Measurements from ENCODE around the gene HDLBP.
"Not testable (repeated sequence)": the region's sequence is repeated elsewhere in the genome, so short reads cannot be mapped to it uniquely, and the experiment has no call there.

Gene HDLBP

GRCh38 chr2:241302759-241303651 lies 12.5 kb downstream of the HDLBP start:
- DNase-seq, result no peak

- DNase-seq, result no peak
These were observed 13.4 kb downstream of the HDLBP start for GRCh38 chr2:241302083-241302482.

- no peak for DNase-seq
These were observed 15.5 kb downstream of the HDLBP start for GRCh38 chr2:241300000-241300399.

GRCh38 chr2:241298673-241299072 lies 16.8 kb downstream of the HDLBP start:
- DNase-seq, result no peak

GRCh38 chr2:241296767-241297166 lies 18.7 kb downstream of the HDLBP start:
- DNase-seq, result no peak

GRCh38 chr2:241295326-241296095 lies 20.0 kb downstream of the HDLBP start:
- no peak for DNase-seq

GRCh38 chr2:241293378-241293797 lies 22.1 kb downstream of the HDLBP start:
- DNase-seq, result not testable (repeated sequence)

- no peak for DNase-seq
These were observed 23.5 kb downstream of the HDLBP start for GRCh38 chr2:241291977-241292376.

- no peak for DNase-seq
These were observed 24.3 kb downstream of the HDLBP start for GRCh38 chr2:241291153-241291552.

- no peak for DNase-seq
These were observed 25.9 kb downstream of the HDLBP start for GRCh38 chr2:241289597-241289996.

GRCh38 chr2:241289053-241289452 lies 26.4 kb downstream of the HDLBP start:
- DNase-seq, result no peak

GRCh38 chr2:241288324-241288888 lies 27.1 kb downstream of the HDLBP start:
- DNase-seq, result no peak

GRCh38 chr2:241286348-241287090 lies 29.0 kb downstream of the HDLBP start:
- no peak for DNase-seq

GRCh38 chr2:241285596-241285995 lies 29.9 kb downstream of the HDLBP start:
- no peak for DNase-seq

- DNase-seq, result no peak
These were observed 32.9 kb downstream of the HDLBP start for GRCh38 chr2:241282555-241282954.

GRCh38 chr2:241280291-241280690 lies 35.2 kb downstream of the HDLBP start:
- no peak for DNase-seq

- DNase-seq, result no peak
These were observed 35.6 kb downstream of the HDLBP start for GRCh38 chr2:241279828-241280227.

GRCh38 chr2:241279413-241279812 lies 36.1 kb downstream of the HDLBP start:
- no peak for DNase-seq

- DNase-seq, result not testable (repeated sequence)
These were observed 37.2 kb downstream of the HDLBP start for GRCh38 chr2:241278306-241278705.

- no peak for DNase-seq
These were observed 39.6 kb downstream of the HDLBP start for GRCh38 chr2:241275910-241276309.

GRCh38 chr2:241275504-241275903 lies 40.0 kb downstream of the HDLBP start:
- DNase-seq, result no peak

- no peak for DNase-seq
These were observed 41.3 kb downstream of the HDLBP start for GRCh38 chr2:241274127-241274526.

Data from retina (tissue), 1 donor.